ENCODE results near the gene THAP8. TPM values are rescaled to one million over a fixed set of nuclear protein-coding genes. Genes with fewer than 3 reads are reported as not detected.

THAP8 gene
- total and polyA plus RNA-seq, 2 of the 8 experiments (the other 6 are each of a cell fraction or from before 2014, with no cell fraction given) = 6.0 to 11.1 TPM

DNA sequence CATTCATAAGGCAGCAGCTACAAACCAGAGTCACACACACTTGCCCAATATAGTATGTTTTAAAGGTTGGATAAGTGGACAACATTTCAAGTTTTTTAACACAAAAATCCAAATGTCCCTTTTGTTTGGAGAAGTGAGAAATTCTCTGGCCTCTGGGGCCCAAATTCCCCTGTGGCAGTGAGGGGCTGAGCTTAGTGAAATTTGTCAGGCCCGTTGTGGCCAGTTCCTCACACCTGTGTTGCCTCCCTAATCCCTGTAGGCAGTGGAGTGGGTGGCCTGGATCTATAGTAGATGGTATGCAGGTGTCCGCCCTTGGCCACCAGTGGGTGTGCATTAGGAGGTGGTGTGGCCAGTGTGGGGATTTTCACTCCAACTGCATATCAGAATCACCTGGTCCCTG is 7.3 kb upstream of the THAP8 start (continued):
- TF ChIP-seq SP4 (IDR thresholded peaks at IDR 0.05; ENCODE audit: low read length) = no peak
- TF ChIP-seq PHF8 (conservative IDR thresholded peaks at IDR 0.05; ENCODE audit: low read depth, low read length) = no peak
- TF ChIP-seq, protein P1, sequence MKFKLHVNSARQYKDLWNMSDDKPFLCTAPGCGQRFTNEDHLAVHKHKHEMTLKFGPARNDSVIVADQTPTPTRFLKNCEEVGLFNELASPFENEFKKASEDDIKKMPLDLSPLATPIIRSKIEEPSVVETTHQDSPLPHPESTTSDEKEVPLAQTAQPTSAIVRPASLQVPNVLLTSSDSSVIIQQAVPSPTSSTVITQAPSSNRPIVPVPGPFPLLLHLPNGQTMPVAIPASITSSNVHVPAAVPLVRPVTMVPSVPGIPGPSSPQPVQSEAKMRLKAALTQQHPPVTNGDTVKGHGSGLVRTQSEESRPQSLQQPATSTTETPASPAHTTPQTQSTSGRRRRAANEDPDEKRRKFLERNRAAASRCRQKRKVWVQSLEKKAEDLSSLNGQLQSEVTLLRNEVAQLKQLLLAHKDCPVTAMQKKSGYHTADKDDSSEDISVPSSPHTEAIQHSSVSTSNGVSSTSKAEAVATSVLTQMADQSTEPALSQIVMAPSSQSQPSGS (IDR thresholded peaks at IDR 0.05; ENCODE audit: low read length) = no peak
- TF ChIP-seq SP2 (IDR thresholded peaks at IDR 0.05; ENCODE audit: low read length) = no peak
- TF ChIP-seq, protein P2, sequence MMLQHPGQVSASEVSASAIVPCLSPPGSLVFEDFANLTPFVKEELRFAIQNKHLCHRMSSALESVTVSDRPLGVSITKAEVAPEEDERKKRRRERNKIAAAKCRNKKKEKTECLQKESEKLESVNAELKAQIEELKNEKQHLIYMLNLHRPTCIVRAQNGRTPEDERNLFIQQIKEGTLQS (IDR thresholded peaks at IDR 0.05; ENCODE audit: insufficient read depth, low read depth, low read length) = no peak

All from H1 (cell line).